DMS114 treated with DMSO at 0.1 percent for 48 hours (cell line): ENCODE results near the gene RUNDC3A.

Source experiments
- DNase-seq: peaks from one replicate; lab custom pipeline; 2025; ENCODE audit not compliant: unreplicated experiment; lab: John Stamatoyannopoulos, UW

Gene RUNDC3A

DNA sequence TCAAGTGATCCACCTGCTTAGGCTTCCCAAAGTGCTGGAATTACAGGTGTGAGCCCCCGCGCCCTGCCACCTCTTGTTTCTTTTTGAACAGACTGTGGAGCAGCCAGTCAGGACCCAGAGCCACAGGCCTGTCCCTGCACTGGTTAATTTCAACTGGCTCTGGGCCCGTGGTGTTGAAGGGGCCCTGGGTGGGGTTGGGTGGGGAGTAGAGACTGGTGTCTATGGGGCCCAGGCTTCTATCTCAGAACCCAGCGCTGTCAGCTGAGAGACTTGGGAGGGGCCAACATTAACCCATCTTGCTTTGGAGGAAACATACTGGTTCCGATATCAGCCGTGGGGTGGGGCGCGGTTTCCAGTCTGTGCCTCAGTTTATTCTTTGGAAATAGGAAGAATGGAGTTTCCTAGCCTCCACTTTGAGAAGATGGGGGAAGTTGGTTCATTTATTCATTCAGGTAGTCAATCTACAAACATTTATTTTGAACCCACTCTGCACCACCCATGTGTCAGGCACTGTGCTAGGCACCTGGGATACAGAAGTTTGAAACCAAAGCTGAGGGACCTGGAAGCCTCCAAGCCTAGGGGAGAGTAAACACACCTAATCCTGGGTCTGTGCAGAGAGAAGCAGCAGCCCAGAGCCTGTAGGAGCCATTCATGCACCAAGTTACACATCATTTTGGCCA is 24.9 kb upstream of the RUNDC3A start:
- DNase-seq: no peak

DNA sequence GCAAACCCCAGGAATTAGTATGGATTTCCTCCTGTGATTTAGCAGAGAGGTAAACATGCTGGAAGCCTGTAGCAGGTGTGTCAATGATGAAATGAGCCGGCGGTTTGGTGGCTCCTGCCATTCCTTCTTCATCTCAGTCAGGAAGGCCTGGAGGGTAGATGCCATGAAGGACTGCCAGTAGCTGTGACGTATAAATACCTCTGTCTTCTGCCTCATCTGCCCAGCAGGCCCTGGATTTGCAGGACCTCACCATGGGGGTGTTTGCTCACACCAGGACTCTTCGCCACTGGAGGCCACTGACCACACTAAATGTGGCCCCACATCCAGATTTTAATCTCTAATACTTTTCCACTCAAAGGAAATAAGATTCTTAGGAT is 24.4 kb upstream of the RUNDC3A start:
- DNase-seq: no peak

DNA sequence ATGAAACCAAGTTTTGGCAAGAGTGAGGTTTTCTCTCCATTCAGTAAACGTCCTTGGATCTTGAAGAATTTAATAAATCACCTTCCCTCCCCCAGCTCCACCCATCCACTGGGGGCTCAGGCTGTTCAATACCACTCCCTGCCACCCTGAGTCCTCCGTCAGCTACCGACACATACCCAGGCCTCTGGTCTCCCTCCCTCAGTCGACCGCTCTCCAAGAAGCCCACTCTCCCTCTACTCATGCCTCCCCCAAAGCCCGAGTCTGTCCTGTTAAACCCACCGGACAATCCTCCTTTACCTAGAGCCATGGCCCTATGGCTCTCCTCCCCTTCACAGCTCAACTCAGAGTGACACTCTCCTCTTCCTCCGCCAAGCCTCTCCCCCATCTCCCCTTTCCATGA is 20.8 kb upstream of the RUNDC3A start:
- DNase-seq: no peak

DNA sequence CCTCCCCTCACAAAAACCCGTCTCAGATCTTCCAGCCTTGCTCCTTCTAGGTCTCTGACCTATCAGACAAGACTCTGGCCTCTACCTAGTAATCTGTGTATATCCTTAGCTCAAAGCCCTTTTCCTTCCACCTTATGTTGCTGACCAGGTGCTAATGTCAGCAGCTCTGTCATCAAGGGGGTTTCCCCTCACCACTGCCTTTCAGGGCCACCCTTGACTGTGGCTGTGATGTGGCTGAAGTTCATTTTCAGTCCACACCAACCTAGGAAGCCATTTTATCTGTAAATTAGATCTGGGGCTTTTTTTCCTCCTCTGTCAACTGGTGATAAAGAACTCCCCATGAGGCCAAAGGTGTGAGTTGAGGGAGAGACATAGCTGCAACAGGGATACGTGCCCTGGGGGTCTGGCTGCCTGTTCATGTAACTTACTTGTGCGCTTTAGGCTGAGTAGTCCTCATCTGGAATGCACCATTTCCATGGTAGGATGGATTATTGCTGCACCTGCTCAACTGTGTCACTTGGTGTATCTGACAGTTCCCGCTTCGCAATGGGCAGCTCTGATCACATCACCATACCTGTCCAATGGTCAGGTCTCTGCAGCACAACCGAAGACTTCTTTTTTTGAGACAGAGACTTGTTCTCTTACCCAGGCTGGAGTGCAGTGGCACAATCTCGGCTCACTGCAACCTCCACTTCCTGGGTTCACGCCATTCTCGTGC is 14.7 kb upstream of the RUNDC3A start:
- DNase-seq: no peak

DNA sequence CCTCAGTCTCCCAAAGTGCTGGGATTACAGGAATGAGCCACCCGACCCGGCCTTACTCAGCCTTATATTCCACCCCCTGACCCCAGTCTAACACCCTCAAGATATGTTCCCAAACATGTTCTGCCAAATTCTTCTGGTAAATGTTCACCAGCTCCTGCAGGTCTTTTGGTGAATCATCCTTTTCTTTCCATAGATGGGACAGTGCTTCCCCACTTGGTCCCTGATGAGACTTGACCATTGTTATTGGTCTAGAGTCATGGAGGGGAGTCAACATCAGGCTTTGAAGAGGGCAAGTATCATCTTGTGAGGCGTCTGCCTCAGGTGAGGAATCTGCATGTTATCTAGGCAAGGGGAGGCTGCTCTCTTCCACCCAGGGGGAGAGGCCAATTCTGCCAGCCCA is 10.4 kb upstream of the RUNDC3A start:
- DNase-seq: no peak

DNA sequence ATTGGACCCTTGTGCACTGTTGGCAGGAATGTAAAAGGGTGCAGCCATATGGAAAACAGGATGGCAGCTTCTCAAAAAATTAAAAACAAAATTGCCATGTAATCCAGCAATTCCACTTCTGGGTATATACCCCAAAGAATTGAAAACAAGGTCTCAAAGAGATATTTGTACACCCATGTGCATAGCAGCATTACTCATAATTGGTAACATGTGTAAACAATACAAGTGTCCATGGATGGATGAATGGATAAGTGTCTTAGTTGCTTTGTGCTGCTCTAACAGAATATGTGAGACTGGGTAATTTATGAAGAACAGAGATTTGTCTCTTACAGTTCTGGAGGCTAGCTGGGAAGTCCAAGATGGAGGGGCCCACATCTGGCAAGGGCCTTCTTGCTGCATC is 3.8 kb upstream of the RUNDC3A start:
- no peak for DNase-seq

DNA sequence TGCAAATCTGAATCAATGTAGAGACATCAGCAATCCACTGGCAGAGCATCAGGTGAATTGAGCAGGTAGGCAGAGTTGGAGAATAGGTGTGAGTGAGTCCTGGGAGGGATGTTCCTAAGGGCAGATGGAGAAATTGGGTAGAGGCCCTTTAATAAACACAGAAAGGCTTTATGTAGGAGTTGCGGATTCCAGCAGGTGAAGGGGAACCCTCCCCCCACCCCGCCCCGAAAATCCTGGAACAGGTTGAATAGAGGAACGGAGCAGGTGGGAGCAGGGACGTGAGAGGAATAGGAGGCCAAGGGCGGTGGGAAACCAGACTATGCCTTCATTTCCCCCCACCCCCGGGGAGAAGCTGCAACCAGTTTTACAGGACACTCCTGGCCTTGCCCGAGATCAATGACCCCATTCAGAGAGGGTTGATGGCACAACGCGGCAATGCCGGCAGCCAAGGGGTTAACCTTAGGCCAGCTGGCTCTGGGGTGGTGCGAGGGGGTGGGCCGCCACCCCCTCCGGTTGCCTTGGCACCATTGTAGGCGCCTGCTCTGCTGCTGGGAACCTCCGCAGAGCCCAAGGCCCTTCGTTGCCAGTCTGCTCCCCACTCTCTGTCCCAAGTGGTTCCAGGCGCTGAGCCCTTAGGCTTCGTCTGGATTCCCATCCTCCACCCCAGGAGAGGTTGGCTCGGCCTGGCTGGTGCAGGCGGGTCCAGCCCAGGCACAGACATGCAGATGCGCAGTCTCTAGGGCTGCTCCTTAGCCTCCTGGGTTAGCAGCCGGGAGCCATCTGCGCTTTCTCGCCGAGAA is 814 bp upstream of the RUNDC3A start:
- peak; percentile 13 for DNase-seq

DNA sequence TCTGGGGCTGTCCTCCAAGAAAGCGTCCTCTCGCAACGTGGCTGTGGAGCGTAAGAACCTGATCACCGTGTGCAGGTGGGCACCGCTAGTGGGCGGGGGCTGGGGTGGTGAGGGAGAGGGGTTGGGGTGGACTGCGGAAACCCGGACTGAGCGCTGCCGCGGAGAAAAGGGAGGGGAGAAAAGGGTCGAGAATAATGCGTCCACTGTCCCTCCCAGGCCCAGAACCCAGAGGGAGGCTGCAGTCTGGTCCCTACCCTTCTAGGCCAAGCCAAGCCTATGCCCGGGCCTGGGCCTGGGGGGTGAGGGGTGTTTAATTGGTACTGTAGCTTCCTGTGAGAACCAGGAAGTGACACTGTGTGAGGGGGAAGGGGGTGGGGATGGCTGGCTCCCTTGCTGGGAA is 464 bp downstream of the RUNDC3A start:
- no peak for DNase-seq

DNA sequence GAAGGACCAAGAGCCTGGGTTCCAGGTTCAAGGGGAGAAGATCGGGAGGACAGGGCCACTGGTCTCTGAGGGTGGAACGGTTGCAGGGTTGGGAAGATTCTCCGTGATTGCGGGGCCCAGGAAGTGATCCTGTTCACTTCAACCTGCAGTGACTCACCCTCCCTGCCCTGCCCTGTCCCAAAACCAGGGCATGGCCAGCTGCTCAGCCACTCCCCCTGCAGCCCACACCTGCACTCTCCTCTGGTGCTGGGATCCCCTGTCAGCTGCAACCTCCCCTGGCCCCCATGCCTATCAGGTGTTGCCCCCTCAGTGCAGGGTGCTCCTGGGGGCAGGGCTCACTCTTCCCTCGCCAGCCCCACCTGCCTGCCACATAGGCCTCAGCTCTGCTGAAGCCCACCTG is 1.1 kb downstream of the RUNDC3A start:
- no peak for DNase-seq

DNA sequence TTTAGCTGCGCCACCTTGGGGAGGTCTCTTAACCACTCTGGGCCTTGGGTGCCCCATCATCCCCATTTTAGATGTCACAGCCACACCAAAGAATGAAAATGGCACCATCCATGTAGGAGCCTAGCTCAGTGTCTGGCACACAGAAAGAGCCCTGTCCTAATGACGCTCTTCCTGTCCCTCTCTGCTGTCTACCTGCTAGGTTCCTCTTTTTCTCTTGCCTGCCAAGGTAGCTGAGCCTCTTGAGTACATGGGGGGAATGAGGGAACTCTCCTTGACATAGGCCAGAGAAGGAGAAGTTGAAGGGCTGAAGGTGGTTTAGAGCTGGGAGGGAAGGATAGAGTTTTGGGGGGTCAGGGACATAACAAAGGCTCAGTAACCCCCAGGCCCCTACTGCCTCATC is 1.8 kb downstream of the RUNDC3A start:
- no peak for DNase-seq

DNA sequence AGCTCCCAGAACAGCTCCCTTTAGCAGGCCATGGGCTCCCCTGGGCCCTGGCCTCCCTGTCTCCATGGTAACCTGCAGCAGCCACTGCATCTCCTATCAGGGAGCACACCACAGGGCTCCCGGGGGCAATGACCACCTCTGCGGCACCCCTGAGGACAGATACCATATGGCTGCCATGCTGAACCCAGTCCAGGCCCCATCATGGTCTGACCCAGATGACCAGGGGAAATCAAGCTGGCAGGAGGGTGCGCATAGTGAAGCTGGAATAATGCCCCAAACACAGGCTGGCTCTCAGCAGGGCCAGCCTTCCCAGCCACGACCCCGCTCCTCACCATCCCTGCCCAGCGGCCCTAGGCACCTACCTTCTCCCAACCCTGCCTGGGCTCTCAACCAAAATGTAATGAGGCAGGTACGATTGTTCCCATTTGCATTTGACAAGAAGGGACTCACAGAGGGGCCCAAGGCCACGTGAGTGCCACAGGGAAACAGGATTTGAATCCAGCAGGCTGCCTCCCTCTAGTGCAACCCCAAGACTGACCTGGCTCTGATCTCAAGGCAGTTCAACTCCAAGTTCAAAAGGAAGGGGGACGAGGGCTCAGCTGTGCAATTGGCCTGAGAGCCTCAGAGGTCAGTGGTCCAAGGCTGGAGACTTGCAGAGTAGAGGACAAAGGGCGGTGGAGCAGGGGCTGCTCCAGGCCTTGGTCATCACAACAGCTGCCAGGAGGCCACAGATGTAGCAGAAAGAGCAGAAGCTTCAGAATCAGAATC is 2.4 kb downstream of the RUNDC3A start:
- no peak for DNase-seq

DNA sequence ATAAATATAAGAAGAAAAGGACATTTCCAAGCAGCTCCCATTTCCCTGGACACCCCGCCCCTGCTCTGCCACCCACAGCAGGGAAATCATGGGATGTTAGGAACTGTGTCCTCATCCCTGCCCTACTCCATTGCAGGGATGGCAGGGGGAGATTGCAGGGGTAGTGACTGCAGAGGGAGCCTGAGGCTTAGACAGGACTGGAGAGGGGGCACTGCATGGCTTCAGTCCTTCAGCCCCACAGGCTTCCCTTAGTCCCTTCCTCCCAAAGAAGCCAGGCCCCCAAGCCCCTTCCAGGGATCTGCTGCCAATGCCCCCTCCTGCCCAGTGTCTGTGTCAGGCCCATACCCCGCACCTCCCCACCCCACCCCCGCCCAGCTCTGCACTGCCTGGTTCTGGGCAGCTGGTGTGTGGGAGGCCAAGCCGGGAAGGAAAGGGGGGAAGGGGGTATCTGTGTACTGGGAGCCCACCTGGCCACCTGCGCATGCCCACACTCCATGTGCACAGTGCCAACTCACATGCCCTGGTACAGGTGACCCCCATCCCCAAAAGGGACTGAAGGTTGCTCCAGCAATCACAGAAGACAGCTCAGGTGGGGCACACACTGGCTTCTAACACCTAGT is 3.3 kb downstream of the RUNDC3A start:
- no peak for DNase-seq

DNA sequence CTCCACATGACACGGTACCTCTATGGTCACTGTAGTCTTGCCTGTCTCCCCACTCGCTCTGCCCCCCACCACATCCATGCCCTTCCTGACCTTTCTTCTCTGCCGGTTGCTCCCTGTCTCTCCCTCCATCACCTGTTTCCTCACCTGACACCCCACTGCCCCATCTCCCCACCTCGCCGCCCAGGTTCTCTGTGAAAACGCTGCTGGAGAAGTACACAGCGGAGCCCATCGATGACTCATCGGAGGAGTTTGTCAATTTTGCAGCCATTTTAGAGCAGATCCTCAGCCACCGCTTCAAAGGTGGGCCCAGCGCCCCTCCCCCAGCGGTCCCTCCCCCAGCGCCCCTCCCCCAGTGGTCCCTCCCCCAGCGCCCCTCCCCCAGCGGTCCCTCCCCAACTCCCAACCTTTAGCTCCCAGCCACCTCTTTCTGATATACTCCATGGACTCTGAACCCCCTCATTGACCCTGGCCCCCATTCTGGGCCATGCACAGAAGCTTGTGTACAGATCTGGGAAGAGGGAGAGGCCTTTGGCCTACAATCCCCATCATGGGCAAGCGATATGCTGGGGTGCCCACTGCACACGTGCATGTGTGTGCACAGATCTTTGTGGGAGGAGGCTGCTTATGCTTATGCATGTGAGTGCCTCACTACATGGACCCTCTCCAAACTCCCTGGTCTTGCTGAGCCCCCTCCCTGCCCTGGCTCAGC is 4.1 kb downstream of the RUNDC3A start:
- DNase-seq: no peak

DNA sequence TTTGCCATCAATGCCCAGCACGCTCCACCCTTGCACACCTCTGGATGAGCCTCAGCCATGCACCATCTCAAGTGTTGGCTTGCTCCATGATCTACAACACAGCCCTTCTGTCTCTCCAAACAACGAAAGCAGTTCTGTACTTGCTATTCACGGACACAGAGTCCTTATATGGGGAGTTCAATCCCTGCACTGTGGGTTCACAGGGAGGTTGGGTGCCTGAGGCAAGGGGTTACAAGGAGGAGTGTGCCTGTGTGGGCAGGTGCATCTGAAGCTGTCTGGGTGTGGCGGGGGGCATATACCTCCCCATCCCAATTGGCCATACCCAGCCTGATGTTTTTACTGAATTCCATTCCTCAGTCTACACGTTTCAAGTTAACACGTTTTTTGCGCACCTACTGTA is 5.6 kb downstream of the RUNDC3A start:
- no peak for DNase-seq

DNA sequence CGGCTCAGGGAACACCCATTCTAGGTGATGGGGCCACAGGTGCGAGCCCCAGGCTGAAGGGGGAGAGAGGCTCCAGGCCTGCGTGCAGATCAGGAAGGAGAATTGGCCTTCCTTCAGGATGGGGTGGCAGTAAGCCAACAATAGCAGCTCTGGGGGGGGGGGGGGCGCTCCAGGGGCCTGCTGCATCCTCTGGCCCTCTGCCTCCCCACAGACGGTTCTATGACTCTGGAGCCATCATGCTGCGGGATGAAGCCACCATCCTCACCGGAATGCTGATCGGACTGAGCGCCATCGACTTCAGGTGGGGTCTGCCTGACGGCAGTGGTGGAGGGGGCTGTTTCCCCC is 6.1 kb downstream of the RUNDC3A start:
- DNase-seq: no peak

DNA sequence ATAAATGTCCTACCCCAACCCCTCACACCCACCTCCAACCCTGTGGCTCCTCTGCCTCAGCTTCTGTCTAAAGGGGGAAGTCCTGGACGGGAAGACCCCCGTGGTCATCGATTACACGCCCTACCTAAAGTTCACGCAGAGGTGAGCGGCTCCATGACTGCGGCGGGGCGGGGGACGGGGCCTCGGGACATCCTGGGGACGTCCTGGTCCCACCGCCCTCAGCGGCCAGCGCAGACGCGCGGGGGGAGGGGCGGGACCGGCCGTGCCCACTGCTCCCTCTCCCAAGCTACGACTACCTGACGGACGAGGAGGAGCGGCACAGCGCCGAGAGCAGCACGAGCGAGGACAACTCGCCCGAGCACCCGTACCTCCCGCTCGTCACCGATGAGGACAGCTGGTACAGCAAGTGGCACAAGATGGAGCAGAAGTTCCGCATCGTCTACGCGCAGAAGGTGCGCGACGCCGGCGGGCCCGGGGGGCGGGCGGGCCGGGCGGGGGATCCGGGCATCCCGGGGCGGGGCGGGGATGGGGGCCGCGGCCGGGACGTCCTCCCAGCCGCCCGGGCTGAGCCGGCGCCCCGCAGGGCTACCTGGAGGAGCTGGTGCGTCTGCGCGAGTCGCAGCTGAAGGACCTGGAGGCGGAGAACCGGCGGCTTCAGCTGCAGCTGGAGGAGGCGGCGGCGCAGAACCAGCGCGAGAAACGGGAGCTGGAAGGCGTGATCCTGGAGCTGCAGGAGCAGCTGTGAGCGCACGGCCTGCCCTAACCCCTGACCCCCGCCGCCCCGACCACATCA is 6.7 kb downstream of the RUNDC3A start:
- peak; percentile 14 for DNase-seq

DNA sequence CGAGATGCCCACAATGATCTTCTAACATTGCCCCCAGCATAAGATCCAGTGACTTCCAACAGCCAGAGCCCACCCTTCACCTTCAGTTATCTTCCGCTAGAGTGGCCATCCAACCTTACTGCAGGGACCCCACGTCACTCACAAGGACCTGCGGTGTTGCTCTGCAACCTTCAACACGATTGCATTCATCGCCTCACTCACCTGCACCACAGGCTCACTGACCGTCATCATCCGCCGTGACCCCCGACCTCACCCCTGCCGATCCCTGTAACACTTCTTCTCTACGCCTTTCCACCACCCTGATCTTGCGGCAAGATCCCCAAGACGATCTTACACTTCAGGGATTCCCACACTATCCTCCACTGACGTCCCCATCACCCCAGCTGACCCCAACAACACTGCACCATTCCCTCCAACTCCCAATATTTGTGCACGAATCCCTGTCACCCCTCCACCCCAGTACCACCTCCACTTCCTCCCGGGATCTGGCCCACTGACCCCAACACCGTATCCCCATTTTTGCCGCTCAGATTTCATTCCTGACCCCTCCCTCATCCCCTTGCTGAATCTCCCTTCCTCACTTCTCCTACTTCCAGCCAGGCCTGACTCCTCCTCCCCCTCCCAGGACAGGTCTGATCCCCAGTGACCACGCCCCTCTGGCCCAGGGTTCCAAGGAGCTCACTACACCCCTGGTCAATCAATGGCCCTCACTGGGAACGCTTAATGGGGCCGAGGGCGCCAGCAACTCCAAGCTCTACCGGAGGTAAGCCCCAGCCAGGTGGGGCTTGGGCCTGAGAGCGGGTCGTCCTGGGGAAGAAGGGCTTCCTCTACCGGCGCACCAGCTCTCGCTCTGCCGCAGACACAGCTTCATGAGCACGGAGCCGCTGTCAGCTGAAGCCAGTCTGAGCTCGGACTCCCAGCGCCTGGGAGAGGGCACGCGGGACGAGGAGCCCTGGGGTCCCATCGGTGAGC is 7.6 kb downstream of the RUNDC3A start:
- no peak for DNase-seq

DNA sequence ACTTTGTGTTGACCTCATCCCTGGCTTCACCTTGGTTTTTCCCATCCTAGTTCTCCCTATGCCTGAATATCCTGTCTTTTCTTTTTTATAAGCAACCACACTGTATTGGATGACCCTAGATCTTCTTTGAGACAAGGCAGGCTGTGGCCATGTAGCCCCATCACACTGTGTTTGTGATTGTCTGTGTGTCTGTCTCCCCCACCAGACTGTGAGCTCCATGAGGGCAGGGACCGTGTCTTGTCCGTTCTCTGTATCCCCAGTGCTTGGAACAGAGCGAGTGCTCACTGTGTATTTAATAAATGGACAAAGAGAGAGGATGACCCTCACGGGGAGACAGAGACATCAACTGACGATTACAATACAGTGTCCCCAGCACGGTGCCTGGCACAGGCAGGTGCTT is 9.1 kb downstream of the RUNDC3A start:
- DNase-seq: no peak
